Neural progenitor cell (in vitro differentiated cells): ENCODE measurements around the gene DPP3. TPM values are rescaled to one million over a fixed set of nuclear protein-coding genes. Genes with fewer than 3 reads are reported as not detected.

ENCODE experiments used
- DNase-seq: peaks from one replicate; pipeline ENCODE4 v3.0.0-alpha.2; 2016; ENCODE audit warnings: low spot score
- H2AFZ ChIP-seq: fragments of 200-600 bp; sonication (generic); replicated peaks from 2 replicates; pipeline ENCODE4 v1.6.1; 2016; ENCODE audit warnings: antibody characterized with exemption
- H3F3A ChIP-seq: fragments of 200-600 bp; sonication (generic); 2 replicates; pipeline ENCODE4 v1.6.1; 2016; ENCODE audit warnings: antibody characterized with exemption, low read depth
- H3K27ac ChIP-seq: fragments of 200-600 bp; sonication (generic); 2 replicates; pipeline ENCODE4 v1.5.1; 2016; ENCODE audit warnings: mild to moderate bottlenecking
- H3K27me3 ChIP-seq: fragments of 200-600 bp; sonication (generic); 2 replicates; pipeline ENCODE4 v1.6.1; 2016; ENCODE audit warnings: mild to moderate bottlenecking, moderate library complexity
- H3K36me3 ChIP-seq: fragments of 200-600 bp; sonication (generic); 2 replicates; pipeline ENCODE4 v1.5.1; 2016
- H3K4me1 ChIP-seq: fragments of 200-600 bp; sonication (generic); 2 replicates; pipeline ENCODE4 v1.6.1; 2016; ENCODE audit warnings: mixed run types
- H3K4me2 ChIP-seq: fragments of 200-600 bp; sonication (generic); 2 replicates; pipeline ENCODE4 v1.6.1; 2016
- H3K4me3 ChIP-seq: fragments of 200-600 bp; sonication (generic); 2 replicates; pipeline ENCODE4 v1.5.1; 2016
- H3K79me2 ChIP-seq: fragments of 200-600 bp; sonication (generic); 2 replicates; pipeline ENCODE4 v1.6.1; 2016; ENCODE audit warnings: low read depth
- H3K9ac ChIP-seq: fragments of 200-600 bp; sonication (generic); 2 replicates; pipeline ENCODE4 v1.6.1; 2016
- H3K9me3 ChIP-seq: fragments of 200-600 bp; sonication (generic); 2 replicates; pipeline ENCODE4 v1.5.1; 2016; ENCODE audit warnings: low read depth
- H4K20me1 ChIP-seq: fragments of 200-600 bp; sonication (generic); 2 replicates; pipeline ENCODE4 v1.6.1; 2016; ENCODE audit warnings: low read depth
- H3K27ac Mint-ChIP-seq: 3 replicates; pipeline ENCODE4 v1.8.0; 2021; ENCODE audit warnings: mixed read lengths
- H3K27me3 Mint-ChIP-seq: 2 replicates; pipeline ENCODE4 v1.8.0; 2022; ENCODE audit warnings: low read depth, mild to moderate bottlenecking, inconsistent platforms, moderate library complexity, mixed read lengths; ENCODE audit not compliant: insufficient read depth
- H3K36me3 Mint-ChIP-seq: 3 replicates; pipeline ENCODE4 v1.8.0; 2021; ENCODE audit warnings: mixed read lengths
- H3K4me1 Mint-ChIP-seq: 3 replicates; pipeline ENCODE4 v1.8.0; 2021; ENCODE audit warnings: mixed read lengths
- H3K4me3 Mint-ChIP-seq: 3 replicates; pipeline ENCODE4 v1.8.0; 2021; ENCODE audit warnings: mild to moderate bottlenecking, moderate library complexity, mixed read lengths
- H3K9me3 Mint-ChIP-seq: 3 replicates; pipeline ENCODE4 v1.8.0; 2020; ENCODE audit warnings: mixed read lengths
- CTCF ChIP-seq: fragments of 200-600 bp; sonication (generic); IDR thresholded peaks from 2 replicates; pipeline ENCODE4 v1.5.1; 2017; ENCODE audit warnings: antibody characterized with exemption, mild to moderate bottlenecking
- EZH2 ChIP-seq: fragments of 200-600 bp; sonication (generic); IDR thresholded peaks from 2 replicates; pipeline ENCODE4 v1.6.1; 2017; ENCODE audit warnings: antibody characterized with exemption, mild to moderate bottlenecking, moderate library complexity
- EZH2phosphoT487 ChIP-seq: fragments of 200-600 bp; sonication (generic); IDR thresholded peaks from 2 replicates; pipeline ENCODE4 v1.6.1; 2017; ENCODE audit warnings: antibody characterized with exemption
- total RNA-seq: library from RNA; depleted of rRNA; stranded (reverse); fragments of >200 nt; gene quantifications from 2 replicates; pipeline ENCODE4 v1.2.3, GENCODE V29; 2015; ENCODE audit warnings: low replicate concordance

DPP3 gene
- total RNA-seq, 1 donor from 2014 or later: 41.3 TPM

- H3F3A ChIP-seq: peaks cover 46% of the 10 kb centered on the region
- H3K79me2 ChIP-seq: no peaks in the 10 kb centered on the region
- H3K27ac Mint-ChIP-seq: no peak within 1 kb of the TSS
- H2AFZ ChIP-seq: no peak within 1 kb of the TSS
- no peaks in the 10 kb centered on the region for H3K9me3 Mint-ChIP-seq
- peak within 1 kb of the TSS; percentile 71 for H3K4me3 ChIP-seq
- peak within 1 kb of the TSS; percentile 87 for H3K4me2 ChIP-seq
- H3K4me3 Mint-ChIP-seq: peak within 1 kb of the TSS; percentile 91
- no peak for TF ChIP-seq EZH2phosphoT487
- no peak for TF ChIP-seq CTCF
- TF ChIP-seq EZH2: no peak
- H3K27ac ChIP-seq: no peak within 1 kb of the TSS
- H4K20me1 ChIP-seq: peaks cover 15% of the 10 kb centered on the region
- peaks cover 32% of the 10 kb centered on the region for H3K4me1 ChIP-seq
- H3K36me3 ChIP-seq: no peaks in the 10 kb centered on the region
- peaks cover 23% of the 10 kb centered on the region for H3K27me3 Mint-ChIP-seq
- no peaks in the 10 kb centered on the region for H3K27me3 ChIP-seq
- no peaks in the 10 kb centered on the region for H3K9me3 ChIP-seq
- peaks cover 52% of the 10 kb centered on the region for H3K4me1 Mint-ChIP-seq
- H3K9ac ChIP-seq: peak within 1 kb of the TSS; percentile 74
- H3K36me3 Mint-ChIP-seq: peaks cover 3% of the 10 kb centered on the region
- DNase-seq: peak; percentile 99
These were observed 65.6 kb downstream of the DPP3 start, which contains the start of gene ZDHHC24 for GRCh38 chr11:66545701-66546367. Gene ZDHHC24 (minus strand): TSS chr11:66546048. CDS start chr11:66546003, 45 bp downstream.

- H3K36me3 ChIP-seq: no peaks in the 10 kb centered on the region
- H3K9me3 Mint-ChIP-seq: no peaks in the 10 kb centered on the region
- H3K36me3 Mint-ChIP-seq: peaks cover 3% of the 10 kb centered on the region
- H3K27ac ChIP-seq: no peak within 1 kb of the TSS
- TF ChIP-seq EZH2phosphoT487: no peak
- no peak for TF ChIP-seq EZH2
- no peak for TF ChIP-seq CTCF
- peak within 1 kb of the TSS; percentile 85 for H3K4me3 Mint-ChIP-seq
- H3K79me2 ChIP-seq: no peaks in the 10 kb centered on the region
- H2AFZ ChIP-seq: no peak within 1 kb of the TSS
- H3K27ac Mint-ChIP-seq: no peak within 1 kb of the TSS
- H3K9me3 ChIP-seq: no peaks in the 10 kb centered on the region
- peak within 1 kb of the TSS; percentile 74 for H3K9ac ChIP-seq
- peaks cover 15% of the 10 kb centered on the region for H4K20me1 ChIP-seq
- peak within 1 kb of the TSS; percentile 71 for H3K4me3 ChIP-seq
- DNase-seq: peak; percentile 88
- no peaks in the 10 kb centered on the region for H3K27me3 ChIP-seq
- H3K4me1 ChIP-seq: peaks cover 32% of the 10 kb centered on the region
- H3K4me1 Mint-ChIP-seq: peaks cover 52% of the 10 kb centered on the region
- peak within 1 kb of the TSS; percentile 87 for H3K4me2 ChIP-seq
- peaks cover 46% of the 10 kb centered on the region for H3F3A ChIP-seq
- peaks cover 25% of the 10 kb centered on the region for H3K27me3 Mint-ChIP-seq
These were observed 66.2 kb downstream of the DPP3 start, which contains the start of gene ACTN3 for GRCh38 chr11:66546368-66546965. Gene ACTN3 (plus strand): TSS chr11:66546903. CDS start chr11:66546938, 35 bp downstream.

GRCh38 chr11:66546966-66547661 lies 66.9 kb downstream of the DPP3 start:
- Histone ChIP-seq H3K79me2 (no peaks in the 10 kb centered on the region), H3K9me3 (no peaks in the 10 kb centered on the region), H3K4me1 (peaks cover 32% of the 10 kb centered on the region), H3K27me3 (no peaks in the 10 kb centered on the region), H3K27ac (no peak overlapping the region), H3K4me2 (peak overlapping the region; percentile 87), H3K9ac (no peak overlapping the region), H4K20me1 (peaks cover 15% of the 10 kb centered on the region), H3K36me3 (no peaks in the 10 kb centered on the region), H3K4me3 (peak overlapping the region; percentile 71), H2AFZ (no peak overlapping the region), H3F3A (peaks cover 46% of the 10 kb centered on the region)
- DNase-seq: peak; percentile 67
- Mint-ChIP-seq H3K4me3 (peak overlapping the region; percentile 85), H3K27me3 (peaks cover 25% of the 10 kb centered on the region), H3K27ac (no peak overlapping the region), H3K9me3 (no peaks in the 10 kb centered on the region), H3K4me1 (peaks cover 52% of the 10 kb centered on the region), H3K36me3 (peaks cover 3% of the 10 kb centered on the region)
- TF ChIP-seq CTCF (no peak), EZH2 (no peak), EZH2phosphoT487 (no peak)
